Heart left ventricle (tissue), 16 donors: ENCODE measurements around the gene STEAP2. TPM values are rescaled to one million over a fixed set of nuclear protein-coding genes. Genes with fewer than 3 reads are reported as not detected.

Experiments used
- ATAC-seq, 4 donors: fragments of 200-7000 bp; cut with Tn5 transposase; one replicate each; pipeline ENCODE4 v1.9.1; 2020 to 2022; ENCODE audit warnings: moderate library complexity in 4 of 4, mild to moderate bottlenecking in 3 of 4, moderate number of reproducible peaks in 1 of 4
- DNase-seq, 5 donors: peaks; one replicate each; pipeline ENCODE4 v3.0.0-alpha.2; 2020
- H3K27ac ChIP-seq, 12 donors: fragments of 200-600 bp; sonication (generic) in 4 of 12; one replicate each; pipeline versions ENCODE4 v1.5.0 to v1.8.0; 2016 to 2022; ENCODE audit warnings: mild to moderate bottlenecking in 2 of 12
- H3K27me3 ChIP-seq, 9 donors: fragments of 200-600 bp; sonication (generic) in 2 of 9; one replicate each; pipeline versions ENCODE4 v1.5.1 to v1.8.0; 2016 to 2022; ENCODE audit warnings: mild to moderate bottlenecking in 3 of 9
- H3K36me3 ChIP-seq, 9 donors: fragments of 200-600 bp; sonication (generic) in 2 of 9; one replicate each; pipeline versions ENCODE4 v1.5.0 to v1.8.0; 2018 to 2022; ENCODE audit warnings: mild to moderate bottlenecking in 2 of 9
- H3K4me1 ChIP-seq, 12 donors: fragments of 200-600 bp; sonication (generic) in 4 of 12; one replicate each; pipeline versions ENCODE4 v1.5.0 to v1.8.0; 2016 to 2022; ENCODE audit warnings: mild to moderate bottlenecking in 3 of 12
- H3K4me3 ChIP-seq, 12 donors: fragments of 200-600 bp; sonication (generic) in 4 of 12; one replicate each; pipeline versions ENCODE4 v1.5.0 to v1.8.0; 2017 to 2022; ENCODE audit warnings: mild to moderate bottlenecking in 9 of 12, moderate library complexity in 4 of 12
- H3K9me3 ChIP-seq, 12 donors: fragments of 200-600 bp; sonication (generic) in 4 of 12; one replicate each; pipeline versions ENCODE4 v1.5.0 to v1.8.0; 2016 to 2022; ENCODE audit warnings: mild to moderate bottlenecking in 1 of 12
- POLR2A ChIP-seq, 2 donors: fragments of 450-650 bp; IDR thresholded peaks; one replicate each; pipeline ENCODE4 v1.6.1; 2017; ENCODE audit warnings: antibody characterized with exemption in 2 of 2, mild to moderate bottlenecking in 2 of 2, moderate library complexity in 2 of 2
- WGBS, 4 donors: extraction: QIAGEN DNeasy Blood & Tissue Kit in 2 of 4; methylation state at CpG; one replicate each; pipeline versions ENCODE4 v1.1.5 to v1.1.7; 2013 to 2018; 5-methylcytosine and 5-hydroxymethylcytosine counted together
- intact Hi-C, 10 donors: fragments of 100-400 bp; cut with DNase I; formaldehyde crosslinking; loops; one replicate each; pipeline versions ENCODE4 v1.11.1 to v1.14.2; 2022
- polyA plus RNA-seq, 2 donors: library from polyadenylated mRNA; stranded (reverse); fragments of 200-250 nt; gene quantifications; one replicate each; pipeline ENCODE4 v1.2.3, GENCODE V29; 2013
- total RNA-seq, 9 donors: library from RNA; depleted of rRNA in 2 of 9; stranded (reverse); fragments of >200 nt in 2 of 9; fragmentation: NEBNext Ultra II Directional in 3 of 9; extraction: Animal tissue kit (Norgen Biotek cat#: 25700) in 3 of 9; gene quantifications; one replicate each; pipeline versions ENCODE4 v1.1.0 to v1.2.4, GENCODE V29; 2016 to 2023
- TF ChIP-seq, protein P1 (sequence below), 12 donors: fragments of 200-600 bp; sonication (generic) in 4 of 12; IDR thresholded peaks; one replicate each; pipeline versions ENCODE4 v1.5.0 to v1.8.0; 2018 to 2022; ENCODE audit warnings: antibody characterized with exemption in 12 of 12, mild to moderate bottlenecking in 5 of 12
- donor health status: ischemic (EF 13 %, LVEDD 7.1; RV severe dilation, severe dysfunction).
- donor health status: healthy with polysubstance abuse.
- donor health status: DM: no; HTN: yes; CAD: no.
- donor health status: DM: no; HTN: no; CAD: no.
- donor health status: ischemic (EF 25% LVEDD 6.9; RV normal size, moderate dysfunction).
- donor health status: ischemic (EF 25% LVEDD 5.7; RV mildly dilated, moderate dysfunction).
- donor health status: healthy.
- donor health status: DM: yes; HTN: yes; CAD: no.
- donor health status: ischemic (EF 35%, LVEDD 5.7; RV mildly dilated, moderate dysfunction).
- donor health status: nonischemic (EF 11% LVEDD 7.7; RV severe dilation, severe dysfunction).
- donor health status: DM: yes; HTN: yes; CAD: no.
- donor health status: PGD.
- donor health status: ischemic (EF 29% LVEDD 5.4; RV normal size, mild dysfunction).
- donor health status: nonischemic (EF 23%, LVEDD 6.1; RV moderate dilation, normal function).

Gene STEAP2
- total and polyA plus RNA-seq, 11 donors = 1.4 to 16.7 (median 7.3) TPM

DNA sequence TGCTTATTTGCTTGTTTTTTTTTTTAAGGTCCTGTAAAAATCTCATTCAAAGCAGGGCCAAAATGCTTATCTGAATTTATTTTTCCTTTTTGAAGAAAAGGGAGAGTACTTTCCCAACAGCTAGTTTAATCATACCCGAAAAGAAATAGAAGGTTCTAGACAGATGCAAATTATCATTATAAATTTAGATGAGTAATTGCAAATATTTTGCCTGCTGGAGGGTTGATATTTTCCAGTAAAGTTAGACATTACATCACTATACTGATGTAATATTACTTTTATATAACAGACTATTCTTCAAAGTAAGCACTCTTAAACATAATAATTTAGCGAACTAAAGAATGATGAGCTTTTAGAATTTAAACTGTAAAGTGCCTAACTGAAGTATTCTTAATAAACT lies 19.3 kb downstream of the STEAP2 start:
- ATAC-seq (peak in 1 of 4 donors; percentile 66), DNase-seq (no peak)
- peaks cover 0 to 21% (median 0%) of the 10 kb centered on the region in 9 donors for H3K36me3 ChIP-seq
- 75 to 89% (median 87%) methylated on average over 2 of the region's 2 CpGs for WGBS, 4 donors
- no peaks in the 10 kb centered on the region for H3K4me1 ChIP-seq
- no peaks in the 10 kb centered on the region for H3K9me3 ChIP-seq
- H3K27ac ChIP-seq = no peak overlapping the region
- TF ChIP-seq, protein P1, sequence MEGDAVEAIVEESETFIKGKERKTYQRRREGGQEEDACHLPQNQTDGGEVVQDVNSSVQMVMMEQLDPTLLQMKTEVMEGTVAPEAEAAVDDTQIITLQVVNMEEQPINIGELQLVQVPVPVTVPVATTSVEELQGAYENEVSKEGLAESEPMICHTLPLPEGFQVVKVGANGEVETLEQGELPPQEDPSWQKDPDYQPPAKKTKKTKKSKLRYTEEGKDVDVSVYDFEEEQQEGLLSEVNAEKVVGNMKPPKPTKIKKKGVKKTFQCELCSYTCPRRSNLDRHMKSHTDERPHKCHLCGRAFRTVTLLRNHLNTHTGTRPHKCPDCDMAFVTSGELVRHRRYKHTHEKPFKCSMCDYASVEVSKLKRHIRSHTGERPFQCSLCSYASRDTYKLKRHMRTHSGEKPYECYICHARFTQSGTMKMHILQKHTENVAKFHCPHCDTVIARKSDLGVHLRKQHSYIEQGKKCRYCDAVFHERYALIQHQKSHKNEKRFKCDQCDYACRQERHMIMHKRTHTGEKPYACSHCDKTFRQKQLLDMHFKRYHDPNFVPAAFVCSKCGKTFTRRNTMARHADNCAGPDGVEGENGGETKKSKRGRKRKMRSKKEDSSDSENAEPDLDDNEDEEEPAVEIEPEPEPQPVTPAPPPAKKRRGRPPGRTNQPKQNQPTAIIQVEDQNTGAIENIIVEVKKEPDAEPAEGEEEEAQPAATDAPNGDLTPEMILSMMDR (IDR thresholded peaks at IDR 0.05) = no peak
- no peak for TF ChIP-seq POLR2A (IDR thresholded peaks at IDR 0.05)
- H3K27me3 ChIP-seq = no peaks in the 10 kb centered on the region
- H3K4me3 ChIP-seq = no peak overlapping the region
- intact Hi-C loops = no loop called here

DNA sequence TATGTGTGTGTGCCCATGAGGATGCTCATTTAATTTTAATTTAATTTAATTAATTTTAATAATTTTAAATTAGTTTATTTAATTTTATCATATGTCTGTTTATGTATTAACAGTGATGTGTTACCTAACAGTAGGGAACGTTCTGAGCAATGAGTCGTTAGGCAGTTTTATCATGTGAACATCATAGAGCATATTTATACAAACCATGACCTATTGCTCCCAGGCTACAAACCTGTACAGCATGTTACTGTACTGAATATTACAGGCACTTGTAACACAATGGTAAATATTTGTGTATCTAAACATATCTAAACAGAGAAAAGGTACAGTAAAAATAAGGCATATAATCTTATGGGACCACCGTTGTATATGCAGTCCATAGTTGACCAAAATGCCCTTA lies 19.8 kb downstream of the STEAP2 start:
- Histone ChIP-seq H3K4me3 (no peak overlapping the region), H3K4me1 (no peaks in the 10 kb centered on the region), H3K9me3 (no peaks in the 10 kb centered on the region), H3K36me3 (peaks cover 0 to 21% (median 0%) of the 10 kb centered on the region in 9 donors), H3K27me3 (no peaks in the 10 kb centered on the region), H3K27ac (no peak overlapping the region)
- DNase-seq (no peak), ATAC-seq (no peak)
- TF ChIP-seq, protein P1 (IDR thresholded peaks at IDR 0.05) = no peak
- TF ChIP-seq POLR2A (IDR thresholded peaks at IDR 0.05) = no peak
- intact Hi-C loops = no loop called here
- WGBS, 4 donors = 83 to 86% (median 84%) methylated on average over 3 of the region's 3 CpGs

DNA sequence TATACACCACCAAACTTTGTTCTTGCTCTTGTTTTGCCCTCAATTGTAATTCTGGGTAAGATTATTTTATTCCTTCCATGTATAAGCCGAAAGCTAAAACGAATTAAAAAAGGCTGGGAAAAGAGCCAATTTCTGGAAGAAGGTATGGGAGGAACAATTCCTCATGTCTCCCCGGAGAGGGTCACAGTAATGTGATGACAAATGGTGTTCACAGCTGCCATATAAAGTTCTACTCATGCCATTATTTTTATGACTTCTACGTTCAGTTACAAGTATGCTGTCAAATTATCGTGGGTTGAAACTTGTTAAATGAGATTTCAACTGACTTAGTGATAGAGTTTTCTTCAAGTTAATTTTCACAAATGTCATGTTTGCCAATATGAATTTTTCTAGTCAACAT lies 20.9 kb downstream of the STEAP2 start:
- no peaks in the 10 kb centered on the region for H3K27me3 ChIP-seq
- H3K4me1 ChIP-seq = no peaks in the 10 kb centered on the region
- no peak overlapping the region for H3K27ac ChIP-seq
- ATAC-seq = no peak
- 48 to 60% (median 58%) methylated on average over 5 of the region's 5 CpGs for WGBS, 4 donors
- peaks cover 0 to 11% (median 0%) of the 10 kb centered on the region in 9 donors for H3K36me3 ChIP-seq
- no peak overlapping the region for H3K4me3 ChIP-seq
- DNase-seq = no peak
- intact Hi-C loops = no loop called here
- H3K9me3 ChIP-seq = no peaks in the 10 kb centered on the region
- no peak for TF ChIP-seq POLR2A (IDR thresholded peaks at IDR 0.05)
- TF ChIP-seq, protein P1 (IDR thresholded peaks at IDR 0.05) = no peak

DNA sequence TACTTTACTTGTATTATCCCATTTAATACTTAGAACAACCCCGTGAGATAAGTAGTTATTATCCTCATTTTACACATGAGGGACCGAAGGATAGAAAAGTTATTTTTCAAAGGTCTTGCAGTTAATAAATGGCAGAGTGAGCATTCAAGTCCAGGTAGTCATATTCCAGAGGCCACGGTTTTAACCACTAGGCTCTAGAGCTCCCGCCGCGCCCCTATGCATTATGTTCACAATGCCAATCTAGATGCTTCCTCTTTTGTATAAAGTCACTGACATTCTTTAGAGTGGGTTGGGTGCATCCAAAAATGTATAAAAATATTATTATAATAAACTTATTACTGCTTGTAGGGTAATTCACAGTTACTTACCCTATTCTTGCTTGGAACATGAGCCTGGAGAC lies 22.0 kb downstream of the STEAP2 start:
- H3K27ac ChIP-seq = no peak overlapping the region
- no peaks in the 10 kb centered on the region for H3K4me1 ChIP-seq
- H3K36me3 ChIP-seq = peaks cover 0 to 7% (median 0%) of the 10 kb centered on the region in 9 donors
- ATAC-seq (no peak), DNase-seq (no peak)
- no peak overlapping the region for H3K4me3 ChIP-seq
- H3K27me3 ChIP-seq = no peaks in the 10 kb centered on the region
- 92 to 97% (median 95%) methylated on average over 6 of the region's 6 CpGs for WGBS, 4 donors
- H3K9me3 ChIP-seq = no peaks in the 10 kb centered on the region
- no peak for TF ChIP-seq POLR2A (IDR thresholded peaks at IDR 0.05)
- TF ChIP-seq, protein P1 (IDR thresholded peaks at IDR 0.05) = no peak
- intact Hi-C loops = no loop called here
